Neural progenitor cell (in vitro differentiated cells): ENCODE measurements around the gene NCF2. TPM values are rescaled to one million over a fixed set of nuclear protein-coding genes. Genes with fewer than 3 reads are reported as not detected.
A peak's percentile ranks its signal among the peaks of the same experiment; 100 is the strongest.

Experiments
- DNase-seq: peaks from one replicate; pipeline ENCODE4 v3.0.0-alpha.2; 2016; ENCODE audit warnings: low spot score
- H2AFZ ChIP-seq: fragments of 200-600 bp; sonication (generic); replicated peaks from 2 replicates; pipeline ENCODE4 v1.6.1; 2016; ENCODE audit warnings: antibody characterized with exemption
- H3F3A ChIP-seq: fragments of 200-600 bp; sonication (generic); 2 replicates; pipeline ENCODE4 v1.6.1; 2016; ENCODE audit warnings: antibody characterized with exemption, low read depth
- H3K27ac ChIP-seq: fragments of 200-600 bp; sonication (generic); 2 replicates; pipeline ENCODE4 v1.5.1; 2016; ENCODE audit warnings: mild to moderate bottlenecking
- H3K27me3 ChIP-seq: fragments of 200-600 bp; sonication (generic); 2 replicates; pipeline ENCODE4 v1.6.1; 2016; ENCODE audit warnings: mild to moderate bottlenecking, moderate library complexity
- H3K36me3 ChIP-seq: fragments of 200-600 bp; sonication (generic); 2 replicates; pipeline ENCODE4 v1.5.1; 2016
- H3K4me1 ChIP-seq: fragments of 200-600 bp; sonication (generic); 2 replicates; pipeline ENCODE4 v1.6.1; 2016; ENCODE audit warnings: mixed run types
- H3K4me2 ChIP-seq: fragments of 200-600 bp; sonication (generic); 2 replicates; pipeline ENCODE4 v1.6.1; 2016
- H3K4me3 ChIP-seq: fragments of 200-600 bp; sonication (generic); 2 replicates; pipeline ENCODE4 v1.5.1; 2016
- H3K79me2 ChIP-seq: fragments of 200-600 bp; sonication (generic); 2 replicates; pipeline ENCODE4 v1.6.1; 2016; ENCODE audit warnings: low read depth
- H3K9ac ChIP-seq: fragments of 200-600 bp; sonication (generic); 2 replicates; pipeline ENCODE4 v1.6.1; 2016
- H3K9me3 ChIP-seq: fragments of 200-600 bp; sonication (generic); 2 replicates; pipeline ENCODE4 v1.5.1; 2016; ENCODE audit warnings: low read depth
- H4K20me1 ChIP-seq: fragments of 200-600 bp; sonication (generic); 2 replicates; pipeline ENCODE4 v1.6.1; 2016; ENCODE audit warnings: low read depth
- H3K27ac Mint-ChIP-seq: 3 replicates; pipeline ENCODE4 v1.8.0; 2021; ENCODE audit warnings: mixed read lengths
- H3K27me3 Mint-ChIP-seq: 2 replicates; pipeline ENCODE4 v1.8.0; 2022; ENCODE audit warnings: low read depth, mild to moderate bottlenecking, inconsistent platforms, moderate library complexity, mixed read lengths; ENCODE audit not compliant: insufficient read depth
- H3K36me3 Mint-ChIP-seq: 3 replicates; pipeline ENCODE4 v1.8.0; 2021; ENCODE audit warnings: mixed read lengths
- H3K4me1 Mint-ChIP-seq: 3 replicates; pipeline ENCODE4 v1.8.0; 2021; ENCODE audit warnings: mixed read lengths
- H3K4me3 Mint-ChIP-seq: 3 replicates; pipeline ENCODE4 v1.8.0; 2021; ENCODE audit warnings: mild to moderate bottlenecking, moderate library complexity, mixed read lengths
- H3K9me3 Mint-ChIP-seq: 3 replicates; pipeline ENCODE4 v1.8.0; 2020; ENCODE audit warnings: mixed read lengths
- CTCF ChIP-seq: fragments of 200-600 bp; sonication (generic); IDR thresholded peaks from 2 replicates; pipeline ENCODE4 v1.5.1; 2017; ENCODE audit warnings: antibody characterized with exemption, mild to moderate bottlenecking
- EZH2 ChIP-seq: fragments of 200-600 bp; sonication (generic); IDR thresholded peaks from 2 replicates; pipeline ENCODE4 v1.6.1; 2017; ENCODE audit warnings: antibody characterized with exemption, mild to moderate bottlenecking, moderate library complexity
- EZH2phosphoT487 ChIP-seq: fragments of 200-600 bp; sonication (generic); IDR thresholded peaks from 2 replicates; pipeline ENCODE4 v1.6.1; 2017; ENCODE audit warnings: antibody characterized with exemption
- total RNA-seq: library from RNA; depleted of rRNA; stranded (reverse); fragments of >200 nt; gene quantifications from 2 replicates; pipeline ENCODE4 v1.2.3, GENCODE V29; 2015; ENCODE audit warnings: low replicate concordance

The NCF2 gene
- total RNA-seq, 1 donor from 2014 or later = not detected

- no peak for TF ChIP-seq CTCF
- no peak for TF ChIP-seq EZH2
- TF ChIP-seq EZH2phosphoT487 = no peak
- H3K36me3 Mint-ChIP-seq = no peaks in the 10 kb centered on the region
- H3K4me3 ChIP-seq = no peak overlapping the region
- H3K4me1 ChIP-seq = no peaks in the 10 kb centered on the region
- no peaks in the 10 kb centered on the region for H3K4me1 Mint-ChIP-seq
- no peak overlapping the region for H3K27ac ChIP-seq
- no peaks in the 10 kb centered on the region for H3K9me3 ChIP-seq
- no peak overlapping the region for H3K4me2 ChIP-seq
- H3K27ac Mint-ChIP-seq = no peak overlapping the region
- H3K9me3 Mint-ChIP-seq = no peaks in the 10 kb centered on the region
- H3K79me2 ChIP-seq = no peaks in the 10 kb centered on the region
- H3K27me3 Mint-ChIP-seq = peaks cover 7% of the 10 kb centered on the region
- no peaks in the 10 kb centered on the region for H3F3A ChIP-seq
- no peaks in the 10 kb centered on the region for H3K36me3 ChIP-seq
- no peaks in the 10 kb centered on the region for H3K27me3 ChIP-seq
- H2AFZ ChIP-seq = no peak overlapping the region
- no peak overlapping the region for H3K4me3 Mint-ChIP-seq
- H4K20me1 ChIP-seq = no peaks in the 10 kb centered on the region
- no peak overlapping the region for H3K9ac ChIP-seq
- DNase-seq = no peak
Observed at GRCh38 chr1:183611021-183611420, 20.8 kb upstream of the NCF2 start.

GRCh38 chr1:183609759-183610452, 19.6 kb upstream of the NCF2 start:
- Histone ChIP-seq H3F3A (no peaks in the 10 kb centered on the region), H3K9me3 (no peaks in the 10 kb centered on the region), H4K20me1 (no peaks in the 10 kb centered on the region), H3K4me1 (no peaks in the 10 kb centered on the region), H2AFZ (no peak overlapping the region), H3K4me2 (no peak overlapping the region), H3K27ac (no peak overlapping the region), H3K36me3 (no peaks in the 10 kb centered on the region), H3K27me3 (no peaks in the 10 kb centered on the region), H3K79me2 (no peaks in the 10 kb centered on the region), H3K4me3 (no peak overlapping the region), H3K9ac (no peak overlapping the region)
- no peak for DNase-seq
- H3K27ac Mint-ChIP-seq = no peak overlapping the region
- H3K4me3 Mint-ChIP-seq = no peak overlapping the region
- H3K27me3 Mint-ChIP-seq = peaks cover 11% of the 10 kb centered on the region
- H3K4me1 Mint-ChIP-seq = no peaks in the 10 kb centered on the region
- TF ChIP-seq CTCF = no peak
- no peak for TF ChIP-seq EZH2
- no peak for TF ChIP-seq EZH2phosphoT487
- H3K36me3 Mint-ChIP-seq = no peaks in the 10 kb centered on the region
- no peaks in the 10 kb centered on the region for H3K9me3 Mint-ChIP-seq

- Histone ChIP-seq H3K36me3 (no peaks in the 10 kb centered on the region), H3K9me3 (no peaks in the 10 kb centered on the region), H3K4me3 (no peak overlapping the region), H3F3A (no peaks in the 10 kb centered on the region), H4K20me1 (no peaks in the 10 kb centered on the region), H3K27ac (no peak overlapping the region), H3K9ac (no peak overlapping the region), H3K4me2 (no peak overlapping the region), H3K4me1 (no peaks in the 10 kb centered on the region), H3K27me3 (no peaks in the 10 kb centered on the region), H3K79me2 (no peaks in the 10 kb centered on the region), H2AFZ (peak overlapping the region; percentile 42)
- Mint-ChIP-seq H3K4me1 (no peaks in the 10 kb centered on the region), H3K9me3 (no peaks in the 10 kb centered on the region), H3K4me3 (no peak overlapping the region), H3K36me3 (no peaks in the 10 kb centered on the region), H3K27ac (no peak overlapping the region), H3K27me3 (peaks cover 9% of the 10 kb centered on the region)
- peak; percentile 17 for DNase-seq
- TF ChIP-seq EZH2phosphoT487 = no peak
- no peak for TF ChIP-seq EZH2
- TF ChIP-seq CTCF = peak; percentile 29
Observed at GRCh38 chr1:183609313-183609712, 19.1 kb upstream of the NCF2 start.
